A673 (cell line): ENCODE data around the gene COL5A2. TPM values are rescaled to one million over a fixed set of nuclear protein-coding genes. Genes with fewer than 3 reads are reported as not detected.

Source experiments
- BruUV-seq: library from RNA; stranded (reverse); fragments of 400-500 nt; replicated peaks from 2 replicates; lab custom pipeline; 2021; lab: Mats Ljungman, UMichigan
- CTCF ChIA-PET: fragments of 300-600 bp; sonication (Branson Sonifier 250); formaldehyde crosslinking; loops from one replicate; lab custom pipeline; 2022; ENCODE audit warnings: antibody characterized with exemption; lab: Charles Lee
- POLR2A ChIA-PET: fragments of 300-600 bp; sonication (Branson Sonifier 250); formaldehyde crosslinking; loops from one replicate; lab custom pipeline; 2022; ENCODE audit warnings: antibody characterized with exemption; ENCODE audit not compliant: low non-redundant PET; lab: Charles Lee
- DNase-seq: peaks from one replicate; pipeline ENCODE4 v3.0.0-alpha.2; 2015; ENCODE audit warnings: low spot score
- H3K27ac ChIP-seq: fragments of 200-600 bp; sonication (generic); 2 replicates; pipeline ENCODE4 v1.5.1; 2016; ENCODE audit warnings: mixed run types, low read depth, mild to moderate bottlenecking, mixed read lengths, antibody characterized with exemption, low read length; ENCODE audit not compliant: poor library complexity, severe bottlenecking
- H3K27me3 ChIP-seq: fragments of 200-600 bp; sonication (generic); replicated peaks from 2 replicates; pipeline ENCODE4 v1.6.1; 2017; ENCODE audit warnings: mixed run types, low read depth, mild to moderate bottlenecking, mixed read lengths, antibody characterized with exemption, low read length; ENCODE audit not compliant: insufficient read depth, poor library complexity
- H3K36me3 ChIP-seq: fragments of 200-600 bp; sonication (generic); 2 replicates; pipeline ENCODE4 v1.6.1; 2016; ENCODE audit warnings: mixed run types, mild to moderate bottlenecking, mixed read lengths, antibody characterized with exemption, low read length; ENCODE audit not compliant: insufficient read depth, poor library complexity, severe bottlenecking
- H3K4me1 ChIP-seq: fragments of 200-600 bp; sonication (generic); 2 replicates; pipeline ENCODE4 v1.6.1; 2017; ENCODE audit warnings: mixed run types, mild to moderate bottlenecking, mixed read lengths, antibody characterized with exemption, low read length; ENCODE audit not compliant: insufficient read depth, poor library complexity, severe bottlenecking
- H3K4me3 ChIP-seq: fragments of 200-600 bp; sonication (generic); 2 replicates; pipeline ENCODE4 v1.5.1; 2016; ENCODE audit warnings: low read depth, mixed run types, mild to moderate bottlenecking, mixed read lengths, low read length; ENCODE audit not compliant: poor library complexity, severe bottlenecking
- H3K9me3 ChIP-seq: fragments of 200-600 bp; sonication (generic); 2 replicates; pipeline ENCODE4 v1.6.1; 2016; ENCODE audit warnings: mixed run types, low read depth, mild to moderate bottlenecking, mixed read lengths, antibody characterized with exemption, low read length; ENCODE audit not compliant: poor library complexity, severe bottlenecking
- EZH2 ChIP-seq: fragments of 200-600 bp; sonication (generic); IDR thresholded peaks from 2 replicates; pipeline ENCODE4 v1.6.1; 2017; ENCODE audit warnings: borderline replicate concordance, low read depth, mild to moderate bottlenecking, mixed read lengths, antibody characterized with exemption, low read length; ENCODE audit not compliant: poor library complexity, severe bottlenecking
- intact Hi-C: fragments of 100-400 bp; cut with micrococcal nuclease; formaldehyde crosslinking; loops from one replicate; pipeline ENCODE4 v1.10.0; 2022; ENCODE audit not compliant: unreplicated experiment
- total RNA-seq: library from RNA; stranded (reverse); gene quantifications from 2 replicates; pipeline ENCODE4 v1.2.3, GENCODE V29; 2021
- TF ChIP-seq, protein P1 (sequence below): fragments of 300-800, 200-600 bp; sonication (generic); conservative IDR thresholded peaks from 2 replicates; pipeline ENCODE4 v1.5.1; 2017; ENCODE audit warnings: low read depth, mild to moderate bottlenecking, antibody characterized with exemption, low read length, moderate library complexity, mixed read lengths

Gene COL5A2
- total RNA-seq, 1 experiment from 2014 or later: 92.2 TPM

DNA sequence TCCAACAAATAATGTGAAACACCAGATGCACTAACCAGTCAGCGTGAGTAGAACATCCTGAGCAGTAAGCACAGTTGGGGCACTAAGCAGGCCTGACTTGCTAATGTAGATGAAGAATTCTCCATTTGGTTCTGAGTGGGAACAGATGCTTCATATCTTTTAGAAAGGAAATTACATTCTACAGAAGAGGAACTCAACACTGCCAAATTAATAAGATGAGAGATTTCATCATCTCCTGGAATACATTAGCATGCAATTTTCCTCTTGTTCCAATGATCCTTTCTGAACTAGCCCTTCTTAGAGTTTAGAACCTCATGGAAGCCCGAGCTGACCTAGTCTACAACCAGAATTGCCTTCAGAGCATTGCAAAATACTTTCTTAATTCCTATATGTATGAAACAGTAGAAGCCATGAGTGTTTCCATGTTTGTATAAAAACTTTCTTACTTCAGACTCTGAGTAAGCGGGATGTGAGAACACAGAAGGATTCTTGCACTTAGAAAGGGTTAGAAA, 34.8 kb downstream of the COL5A2 start:
- TF ChIP-seq, protein P1, sequence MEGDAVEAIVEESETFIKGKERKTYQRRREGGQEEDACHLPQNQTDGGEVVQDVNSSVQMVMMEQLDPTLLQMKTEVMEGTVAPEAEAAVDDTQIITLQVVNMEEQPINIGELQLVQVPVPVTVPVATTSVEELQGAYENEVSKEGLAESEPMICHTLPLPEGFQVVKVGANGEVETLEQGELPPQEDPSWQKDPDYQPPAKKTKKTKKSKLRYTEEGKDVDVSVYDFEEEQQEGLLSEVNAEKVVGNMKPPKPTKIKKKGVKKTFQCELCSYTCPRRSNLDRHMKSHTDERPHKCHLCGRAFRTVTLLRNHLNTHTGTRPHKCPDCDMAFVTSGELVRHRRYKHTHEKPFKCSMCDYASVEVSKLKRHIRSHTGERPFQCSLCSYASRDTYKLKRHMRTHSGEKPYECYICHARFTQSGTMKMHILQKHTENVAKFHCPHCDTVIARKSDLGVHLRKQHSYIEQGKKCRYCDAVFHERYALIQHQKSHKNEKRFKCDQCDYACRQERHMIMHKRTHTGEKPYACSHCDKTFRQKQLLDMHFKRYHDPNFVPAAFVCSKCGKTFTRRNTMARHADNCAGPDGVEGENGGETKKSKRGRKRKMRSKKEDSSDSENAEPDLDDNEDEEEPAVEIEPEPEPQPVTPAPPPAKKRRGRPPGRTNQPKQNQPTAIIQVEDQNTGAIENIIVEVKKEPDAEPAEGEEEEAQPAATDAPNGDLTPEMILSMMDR: no peak
- TF ChIP-seq EZH2: no peak
- no TSS peak for BruUV-seq
- Histone ChIP-seq H3K27me3 (no peaks in the 10 kb centered on the region), H3K4me3 (no peak overlapping the region), H3K27ac (peak overlapping the region; percentile 94), H3K9me3 (no peaks in the 10 kb centered on the region), H3K36me3 (no peaks in the 10 kb centered on the region), H3K4me1 (peaks cover 73% of the 10 kb centered on the region)
- CTCF ChIA-PET: no interaction called here
- POLR2A ChIA-PET: no interaction called here
- DNase-seq: peak; percentile 95
- intact Hi-C loops: loop anchor here (5.0 kb wide), 1 partner anchor 33 kb away; the partner anchor contains the start of gene COL5A2

GRCh38 chr2:189143925-189144324, 35.6 kb downstream of the COL5A2 start:
- BruUV-seq: no TSS peak
- TF ChIP-seq EZH2: no peak
- TF ChIP-seq, protein P1: no peak
- no peak overlapping the region for H3K4me3 ChIP-seq

DNA sequence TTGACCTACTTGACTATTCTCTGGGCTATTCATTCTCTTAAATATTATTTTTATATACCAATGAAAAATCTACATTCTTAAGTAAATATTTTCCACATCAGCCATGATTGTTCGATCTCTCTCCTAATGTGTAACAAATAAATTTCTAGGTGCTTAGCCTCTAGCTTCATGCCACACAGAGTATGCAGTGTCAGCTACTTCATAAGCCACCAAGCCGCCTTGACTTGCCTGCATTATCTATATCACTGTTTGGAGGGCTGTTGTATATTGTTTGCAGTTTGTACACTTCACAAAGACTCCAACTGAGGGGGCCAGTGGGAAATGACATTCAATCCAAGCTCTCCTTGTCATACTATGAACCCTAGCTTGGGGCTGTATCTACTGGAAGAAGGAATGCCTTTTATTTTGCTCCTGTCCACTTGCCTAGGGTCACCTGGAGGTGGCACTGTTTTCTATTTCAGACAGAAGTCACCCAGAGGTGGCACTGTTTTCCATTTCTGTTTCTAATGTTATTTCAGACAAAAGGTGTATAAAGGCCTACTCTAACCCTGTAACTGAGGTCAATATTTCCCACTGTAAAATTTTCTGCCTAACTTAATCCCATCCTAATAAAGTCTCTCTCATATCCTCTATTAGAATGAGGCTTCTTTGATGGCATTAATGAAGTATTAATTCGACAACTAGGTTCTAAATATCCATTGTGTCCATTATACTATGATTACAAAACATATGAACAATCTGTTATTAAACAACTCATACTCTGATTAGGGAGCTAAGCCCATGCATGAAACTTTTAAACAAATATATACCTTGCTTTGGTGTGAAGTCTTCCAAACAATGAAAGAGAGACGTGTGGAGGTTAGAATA, 36.4 kb downstream of the COL5A2 start:
- H3K4me3 ChIP-seq: no peak overlapping the region
- no peaks in the 10 kb centered on the region for H3K9me3 ChIP-seq
- POLR2A ChIA-PET: interaction anchor here (0.7 kb wide), 1 partner anchor 230 kb away, joined by 4 read pairs; no protein-coding TSS in a partner anchor
- CTCF ChIA-PET: interaction anchor here (0.6 to 1.1 kb wide), 6 partner anchors 9 to 157 kb away, joined by 3 to 9 read pairs (median 4); partner anchors contain the start of gene COL5A2
- H3K27me3 ChIP-seq: no peaks in the 10 kb centered on the region
- no TSS peak for BruUV-seq
- H3K36me3 ChIP-seq: no peaks in the 10 kb centered on the region
- intact Hi-C loops: loop anchor here (5.0 kb wide), 1 partner anchor 34 kb away; the partner anchor contains the start of gene COL5A2
- peaks cover 75% of the 10 kb centered on the region for H3K4me1 ChIP-seq
- peak overlapping the region; percentile 94 for H3K27ac ChIP-seq
- TF ChIP-seq, protein P1: peak; percentile 97
- no peak for TF ChIP-seq EZH2
- DNase-seq: peak; percentile 82

More at GRCh38 chr2:189143925-189144324, 35.6 kb downstream of the COL5A2 start:
- DNase-seq: peak; percentile 57
- intact Hi-C loops: loop anchor here (5.0 kb wide), 1 partner anchor 33 kb away; the partner anchor contains the start of gene COL5A2
- CTCF ChIA-PET: no interaction called here
- POLR2A ChIA-PET: interaction anchor here (0.7 kb wide), 1 partner anchor 229 kb away, joined by 4 read pairs; no protein-coding TSS in a partner anchor
- H3K4me1 ChIP-seq: peaks cover 71% of the 10 kb centered on the region
- no peaks in the 10 kb centered on the region for H3K9me3 ChIP-seq
- H3K27me3 ChIP-seq: no peaks in the 10 kb centered on the region
- H3K36me3 ChIP-seq: no peaks in the 10 kb centered on the region
- H3K27ac ChIP-seq: peak overlapping the region; percentile 94
